SKM-1 treated with dmso at 0.1 percent for 144 hours (cell line): Measurements from ENCODE around the gene FTL.
A peak's percentile ranks its signal among the peaks of the same experiment; 100 is the strongest.
"Not testable (repeated sequence)": the region's sequence is repeated elsewhere in the genome, so short reads cannot be mapped to it uniquely, and the experiment has no call there.

Experiments
- DNase-seq: peaks from one replicate; lab custom pipeline; 2025; ENCODE audit not compliant: unreplicated experiment; lab: John Stamatoyannopoulos, UW

Gene FTL

GRCh38 chr19:48965040-48965805 is at the start of gene FTL:
Gene FTL (plus strand): TSS chr19:48965309. CDS start chr19:48965508, 199 bp downstream.
- peak; percentile 75 for DNase-seq

- no peak for DNase-seq
Observed at GRCh38 chr19:48915757-48916156, 49.4 kb upstream of the FTL start.

- no peak for DNase-seq
Observed at GRCh38 chr19:48918071-48918470, 47.0 kb upstream of the FTL start.

GRCh38 chr19:48918801-48919247 is 46.3 kb upstream of the FTL start:
- DNase-seq = no peak

GRCh38 chr19:48919271-48919670 is 45.8 kb upstream of the FTL start:
- DNase-seq = not testable (repeated sequence)

- DNase-seq = no peak
Observed at GRCh38 chr19:48920949-48921348, 44.2 kb upstream of the FTL start.

- no peak for DNase-seq
Observed at GRCh38 chr19:48921721-48922500, 43.2 kb upstream of the FTL start.

GRCh38 chr19:48922548-48923490 is 42.3 kb upstream of the FTL start:
- DNase-seq = no peak

- no peak for DNase-seq
Observed at GRCh38 chr19:48925240-48925843, 39.8 kb upstream of the FTL start.

GRCh38 chr19:48925890-48926289 is 39.2 kb upstream of the FTL start:
- DNase-seq = not testable (repeated sequence)

- DNase-seq = no peak
Observed at GRCh38 chr19:48926909-48927308, 38.2 kb upstream of the FTL start.

GRCh38 chr19:48927692-48928091 is 37.4 kb upstream of the FTL start:
- not testable (repeated sequence) for DNase-seq

GRCh38 chr19:48928164-48929025 is 36.7 kb upstream of the FTL start:
- DNase-seq = no peak

- no peak for DNase-seq
Observed at GRCh38 chr19:48933382-48933932, 31.7 kb upstream of the FTL start, which contains the start of gene DHDH. Gene DHDH (plus strand): TSS chr19:48933699. CDS start chr19:48933722, 23 bp downstream.

GRCh38 chr19:48934837-48935236 is 30.3 kb upstream of the FTL start:
- DNase-seq = no peak

- DNase-seq = no peak
Observed at GRCh38 chr19:48935864-48936263, 29.2 kb upstream of the FTL start.

GRCh38 chr19:48938256-48938655 is 26.9 kb upstream of the FTL start:
- no peak for DNase-seq

- DNase-seq = no peak
Observed at GRCh38 chr19:48940902-48941301, 24.2 kb upstream of the FTL start.

- DNase-seq = no peak
Observed at GRCh38 chr19:48943081-48943480, 22.0 kb upstream of the FTL start.
